Dendritic cell treated with granulocyte-macrophage colony-stimulating factor and Interleukin-4, amounts not matched to agents 40 ng/mL and 50 ng/mL, for 4 days (primary cell): Measurements from ENCODE around the gene MUC15.

Source experiments
- H3K27ac Mint-ChIP-seq: one replicate; pipeline ENCODE4 v1.8.0; 2022; ENCODE audit warnings: mild to moderate bottlenecking, mixed read lengths
- H3K27me3 Mint-ChIP-seq: one replicate; pipeline ENCODE4 v1.8.0; 2022; ENCODE audit warnings: mild to moderate bottlenecking, mixed read lengths
- H3K36me3 Mint-ChIP-seq: one replicate; pipeline ENCODE4 v1.8.0; 2022; ENCODE audit warnings: low read depth, mixed read lengths
- H3K4me1 Mint-ChIP-seq: one replicate; pipeline ENCODE4 v1.8.0; 2022; ENCODE audit warnings: low read depth, mixed read lengths
- H3K4me3 Mint-ChIP-seq: one replicate; pipeline ENCODE4 v1.8.0; 2022; ENCODE audit warnings: mild to moderate bottlenecking, moderate library complexity, mixed read lengths
- H3K9me3 Mint-ChIP-seq: one replicate; pipeline ENCODE4 v1.8.0; 2022; ENCODE audit warnings: mixed read lengths
- intact Hi-C: fragments of 100-400 bp; cut with micrococcal nuclease; formaldehyde crosslinking; loops from one replicate; pipeline ENCODE4 v1.15.0; 2022

Gene MUC15

GRCh38 chr11:26587073-26587472 lies 15.0 kb upstream of the MUC15 start:
- intact Hi-C loops, result no loop called here
- H3K4me1 Mint-ChIP-seq, result no peaks in the 10 kb centered on the region
- H3K27ac Mint-ChIP-seq, result no peak overlapping the region
- H3K9me3 Mint-ChIP-seq, result peaks cover 28% of the 10 kb centered on the region
- H3K36me3 Mint-ChIP-seq, result no peaks in the 10 kb centered on the region
- no peak overlapping the region for H3K4me3 Mint-ChIP-seq
- H3K27me3 Mint-ChIP-seq, result no peaks in the 10 kb centered on the region

GRCh38 chr11:26584818-26585217 lies 12.8 kb upstream of the MUC15 start:
- H3K9me3 Mint-ChIP-seq, result peaks cover 8% of the 10 kb centered on the region
- H3K27me3 Mint-ChIP-seq, result no peaks in the 10 kb centered on the region
- no peaks in the 10 kb centered on the region for H3K4me1 Mint-ChIP-seq
- no peak overlapping the region for H3K4me3 Mint-ChIP-seq
- no peaks in the 10 kb centered on the region for H3K36me3 Mint-ChIP-seq
- no peak overlapping the region for H3K27ac Mint-ChIP-seq
- intact Hi-C loops, result no loop called here

GRCh38 chr11:26583550-26583949 lies 11.5 kb upstream of the MUC15 start:
- Mint-ChIP-seq H3K27me3 (no peaks in the 10 kb centered on the region), H3K9me3 (no peaks in the 10 kb centered on the region), H3K4me1 (no peaks in the 10 kb centered on the region), H3K36me3 (no peaks in the 10 kb centered on the region), H3K4me3 (no peak overlapping the region), H3K27ac (no peak overlapping the region)
- intact Hi-C loops, result no loop called here

GRCh38 chr11:26580929-26581328 lies 8.9 kb upstream of the MUC15 start:
- no peaks in the 10 kb centered on the region for H3K4me1 Mint-ChIP-seq
- no peaks in the 10 kb centered on the region for H3K9me3 Mint-ChIP-seq
- H3K36me3 Mint-ChIP-seq, result no peaks in the 10 kb centered on the region
- intact Hi-C loops, result no loop called here
- no peak overlapping the region for H3K4me3 Mint-ChIP-seq
- no peaks in the 10 kb centered on the region for H3K27me3 Mint-ChIP-seq
- H3K27ac Mint-ChIP-seq, result no peak overlapping the region

- no peaks in the 10 kb centered on the region for H3K27me3 Mint-ChIP-seq
- no peak overlapping the region for H3K27ac Mint-ChIP-seq
- H3K9me3 Mint-ChIP-seq, result no peaks in the 10 kb centered on the region
- H3K4me1 Mint-ChIP-seq, result no peaks in the 10 kb centered on the region
- no peaks in the 10 kb centered on the region for H3K36me3 Mint-ChIP-seq
- H3K4me3 Mint-ChIP-seq, result no peak overlapping the region
- intact Hi-C loops, result no loop called here
Observed at GRCh38 chr11:26579683-26580082, 7.6 kb upstream of the MUC15 start.

- Mint-ChIP-seq H3K36me3 (no peaks in the 10 kb centered on the region), H3K27me3 (no peaks in the 10 kb centered on the region), H3K27ac (no peak overlapping the region), H3K4me1 (no peaks in the 10 kb centered on the region), H3K4me3 (no peak overlapping the region), H3K9me3 (no peaks in the 10 kb centered on the region)
- intact Hi-C loops, result no loop called here
Observed at GRCh38 chr11:26578998-26579661, 7.1 kb upstream of the MUC15 start.

GRCh38 chr11:26575946-26576345 lies 3.9 kb upstream of the MUC15 start:
- intact Hi-C loops, result no loop called here
- H3K4me3 Mint-ChIP-seq, result no peak overlapping the region
- no peak overlapping the region for H3K27ac Mint-ChIP-seq
- no peaks in the 10 kb centered on the region for H3K27me3 Mint-ChIP-seq
- no peaks in the 10 kb centered on the region for H3K4me1 Mint-ChIP-seq
- H3K9me3 Mint-ChIP-seq, result no peaks in the 10 kb centered on the region
- H3K36me3 Mint-ChIP-seq, result no peaks in the 10 kb centered on the region

GRCh38 chr11:26573896-26574295 lies 1.8 kb upstream of the MUC15 start:
- Mint-ChIP-seq H3K27ac (no peak overlapping the region), H3K9me3 (no peaks in the 10 kb centered on the region), H3K4me1 (no peaks in the 10 kb centered on the region), H3K27me3 (no peaks in the 10 kb centered on the region), H3K4me3 (no peak overlapping the region), H3K36me3 (no peaks in the 10 kb centered on the region)
- intact Hi-C loops, result no loop called here

- no peak overlapping the region for H3K27ac Mint-ChIP-seq
- no peak overlapping the region for H3K4me3 Mint-ChIP-seq
- no peaks in the 10 kb centered on the region for H3K9me3 Mint-ChIP-seq
- H3K27me3 Mint-ChIP-seq, result no peaks in the 10 kb centered on the region
- intact Hi-C loops, result no loop called here
- H3K36me3 Mint-ChIP-seq, result no peaks in the 10 kb centered on the region
- no peaks in the 10 kb centered on the region for H3K4me1 Mint-ChIP-seq
Observed at GRCh38 chr11:26572770-26573402, 823 bp upstream of the MUC15 start.

GRCh38 chr11:26569646-26570045 lies 2.4 kb downstream of the MUC15 start:
- H3K4me1 Mint-ChIP-seq, result no peaks in the 10 kb centered on the region
- H3K9me3 Mint-ChIP-seq, result no peaks in the 10 kb centered on the region
- no peak overlapping the region for H3K27ac Mint-ChIP-seq
- intact Hi-C loops, result no loop called here
- H3K4me3 Mint-ChIP-seq, result no peak overlapping the region
- H3K27me3 Mint-ChIP-seq, result no peaks in the 10 kb centered on the region
- no peaks in the 10 kb centered on the region for H3K36me3 Mint-ChIP-seq

GRCh38 chr11:26558190-26558589 lies 13.9 kb downstream of the MUC15 start:
- no peaks in the 10 kb centered on the region for H3K9me3 Mint-ChIP-seq
- no peak overlapping the region for H3K27ac Mint-ChIP-seq
- no peaks in the 10 kb centered on the region for H3K4me1 Mint-ChIP-seq
- no peak overlapping the region for H3K4me3 Mint-ChIP-seq
- no peaks in the 10 kb centered on the region for H3K27me3 Mint-ChIP-seq
- intact Hi-C loops, result no loop called here
- no peaks in the 10 kb centered on the region for H3K36me3 Mint-ChIP-seq

- no peak overlapping the region for H3K27ac Mint-ChIP-seq
- intact Hi-C loops, result no loop called here
Observed at GRCh38 chr11:26557666-26558065, 14.4 kb downstream of the MUC15 start.

GRCh38 chr11:26556582-26556981 lies 15.5 kb downstream of the MUC15 start:
- Mint-ChIP-seq H3K4me3 (no peak overlapping the region), H3K27ac (no peak overlapping the region), H3K27me3 (no peaks in the 10 kb centered on the region), H3K4me1 (no peaks in the 10 kb centered on the region), H3K9me3 (no peaks in the 10 kb centered on the region), H3K36me3 (no peaks in the 10 kb centered on the region)
- intact Hi-C loops, result no loop called here

More at GRCh38 chr11:26557666-26558065, 14.4 kb downstream of the MUC15 start:
- Mint-ChIP-seq H3K4me3 (no peak overlapping the region), H3K4me1 (no peaks in the 10 kb centered on the region), H3K27me3 (no peaks in the 10 kb centered on the region), H3K9me3 (no peaks in the 10 kb centered on the region), H3K36me3 (no peaks in the 10 kb centered on the region)

- intact Hi-C loops, result no loop called here
- H3K27me3 Mint-ChIP-seq, result no peaks in the 10 kb centered on the region
Observed at GRCh38 chr11:26554455-26554854, 17.6 kb downstream of the MUC15 start.

GRCh38 chr11:26553182-26553581 lies 18.9 kb downstream of the MUC15 start:
- H3K27me3 Mint-ChIP-seq, result no peaks in the 10 kb centered on the region
- H3K36me3 Mint-ChIP-seq, result no peaks in the 10 kb centered on the region
- no peak overlapping the region for H3K4me3 Mint-ChIP-seq
- no peaks in the 10 kb centered on the region for H3K4me1 Mint-ChIP-seq
- intact Hi-C loops, result no loop called here
- no peaks in the 10 kb centered on the region for H3K9me3 Mint-ChIP-seq
- no peak overlapping the region for H3K27ac Mint-ChIP-seq

More at GRCh38 chr11:26554455-26554854, 17.6 kb downstream of the MUC15 start:
- Mint-ChIP-seq H3K36me3 (no peaks in the 10 kb centered on the region), H3K4me1 (no peaks in the 10 kb centered on the region), H3K27ac (no peak overlapping the region), H3K4me3 (no peak overlapping the region), H3K9me3 (no peaks in the 10 kb centered on the region)
